Stimulated activated CD4-positive, alpha-beta T cell treated with anti-CD3 and anti-CD28 coated beads, Interleukin-12 subunit alpha, Interleukin-12 subunit beta, amount 100 ng/mL, for 48 hours (primary cell): ENCODE measurements around the gene P2RY14.
A peak's percentile ranks its signal among the peaks of the same experiment; 100 is the strongest.

Source experiments
- DNase-seq, 3 donors: peaks; one replicate each; pipeline ENCODE4 v3.0.0-alpha.2; 2020; ENCODE audit warnings: low read depth in 2 of 3, low spot score in 1 of 3

Gene P2RY14

DNA sequence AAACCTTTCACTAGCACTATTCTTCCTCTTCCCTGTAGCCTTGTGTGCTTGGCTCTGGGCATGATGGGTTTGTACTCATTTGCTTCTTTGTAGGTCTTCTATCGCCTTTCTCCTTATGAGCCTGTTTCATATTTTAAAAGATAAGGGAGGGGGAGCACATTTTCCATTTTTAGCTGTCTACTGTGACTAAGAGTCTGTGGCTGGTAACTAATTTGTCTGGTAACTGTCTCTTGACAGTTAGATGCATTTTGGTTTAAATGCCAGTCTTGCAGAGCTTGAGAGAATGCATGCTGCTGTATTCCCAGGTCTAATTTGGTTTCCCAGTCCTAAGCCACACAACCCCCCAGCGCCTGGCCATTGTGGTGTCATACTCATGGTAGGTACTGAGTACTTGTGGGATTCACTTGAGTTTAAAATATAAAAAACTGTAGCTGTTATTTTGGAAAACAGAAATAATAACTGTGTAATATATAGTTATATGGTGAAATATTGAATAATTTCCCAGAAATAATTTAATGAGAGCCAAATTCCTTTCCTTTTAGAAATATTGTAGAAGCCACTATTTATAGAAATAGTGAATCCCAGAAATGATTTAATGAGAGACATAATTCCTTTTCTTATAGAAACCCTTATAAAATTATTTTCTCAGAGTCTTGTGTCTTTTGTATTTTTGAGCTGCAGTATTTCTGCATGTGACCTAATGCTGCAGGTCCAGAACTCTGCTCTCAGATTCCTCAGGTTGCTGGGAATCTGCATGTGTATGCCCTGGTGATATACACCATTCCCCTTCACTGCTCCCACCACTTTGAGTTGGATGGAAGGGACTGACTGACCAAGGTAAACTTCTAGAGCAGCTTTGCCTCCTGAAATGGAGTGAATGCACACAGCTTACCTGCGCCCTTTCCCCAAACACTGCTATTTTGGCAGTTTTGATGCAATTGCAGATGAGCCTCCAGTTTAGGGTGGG is 61.4 kb downstream of the P2RY14 start:
- no peak for DNase-seq

- DNase-seq = no peak
These were observed 63.9 kb downstream of the P2RY14 start for GRCh38 chr3:151214459-151214858.

DNA sequence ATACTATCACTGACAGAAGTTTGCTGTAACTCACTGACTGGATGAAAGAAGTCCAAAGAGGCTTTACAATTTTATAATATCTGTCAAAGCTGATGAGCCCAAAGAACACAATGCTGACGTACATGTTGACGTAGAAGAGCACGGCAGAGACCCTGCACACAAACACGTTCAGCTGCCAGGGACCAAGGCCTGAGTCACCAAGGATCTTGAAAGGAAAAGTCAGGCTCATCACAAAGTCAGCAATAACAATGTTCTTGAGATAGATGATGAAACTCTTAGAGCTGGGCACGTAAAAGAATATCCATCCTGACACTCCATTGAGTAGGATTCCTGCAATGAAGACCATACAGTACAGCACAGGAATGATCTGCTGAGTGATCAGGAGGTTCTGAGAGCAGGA is 64.5 kb downstream of the P2RY14 start:
- DNase-seq = no peak

GRCh38 chr3:151213151-151213550 is 65.2 kb downstream of the P2RY14 start:
- no peak for DNase-seq

DNA sequence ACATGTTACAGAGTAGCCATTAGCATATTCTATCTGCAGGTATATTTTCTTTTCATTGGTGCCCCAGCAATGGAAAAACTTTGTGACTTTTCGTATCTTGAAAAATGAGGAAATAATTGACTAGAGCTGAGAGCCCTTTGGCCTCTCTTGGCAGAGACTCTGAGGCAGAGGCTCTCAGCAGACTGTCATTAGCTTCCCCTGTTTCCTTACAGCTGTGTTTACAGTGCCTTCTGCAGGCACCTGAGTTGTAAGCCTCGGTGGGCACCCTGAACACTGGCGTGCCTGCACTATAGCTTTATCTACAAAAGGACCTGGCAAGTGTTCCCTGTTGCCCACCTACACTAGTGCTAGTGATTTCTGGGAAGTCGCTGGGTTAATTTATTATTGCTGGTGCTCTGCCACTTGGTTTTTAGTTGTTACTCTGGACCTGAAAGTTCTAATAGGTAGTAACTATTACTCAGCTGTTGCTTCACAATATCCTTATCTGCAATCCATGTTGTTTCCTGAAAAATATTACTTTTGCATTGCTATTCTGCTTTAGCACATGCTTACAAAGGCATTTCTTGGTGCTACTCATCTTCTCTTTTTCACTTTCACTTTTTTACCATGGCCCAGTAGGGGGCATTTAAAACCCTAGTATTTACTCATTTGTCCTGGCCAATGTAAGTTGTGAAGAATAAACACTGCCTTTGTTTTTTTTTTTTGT is 67.5 kb downstream of the P2RY14 start:
- DNase-seq = no peak

- no peak for DNase-seq
These were observed 68.7 kb downstream of the P2RY14 start for GRCh38 chr3:151209654-151210053.

DNA sequence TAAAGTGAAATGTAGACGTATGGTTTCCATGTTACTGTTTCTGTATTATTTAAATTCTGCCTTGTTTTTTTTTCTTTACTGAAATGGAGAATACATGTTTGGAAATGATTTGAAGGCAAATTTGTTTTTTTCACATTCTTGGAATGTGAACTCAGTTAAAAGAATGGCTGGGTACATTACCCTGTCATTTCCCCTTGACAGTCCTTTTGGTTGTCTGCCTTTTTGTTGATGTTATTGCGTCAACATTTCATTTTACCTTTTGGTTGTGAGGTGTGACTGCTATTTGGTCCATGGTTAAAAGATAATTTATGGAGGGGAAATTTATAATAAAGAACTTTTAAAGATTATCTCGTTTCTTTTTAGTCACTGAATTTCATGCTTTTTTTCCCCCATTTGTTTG is 72.1 kb downstream of the P2RY14 start:
- no peak for DNase-seq

DNA sequence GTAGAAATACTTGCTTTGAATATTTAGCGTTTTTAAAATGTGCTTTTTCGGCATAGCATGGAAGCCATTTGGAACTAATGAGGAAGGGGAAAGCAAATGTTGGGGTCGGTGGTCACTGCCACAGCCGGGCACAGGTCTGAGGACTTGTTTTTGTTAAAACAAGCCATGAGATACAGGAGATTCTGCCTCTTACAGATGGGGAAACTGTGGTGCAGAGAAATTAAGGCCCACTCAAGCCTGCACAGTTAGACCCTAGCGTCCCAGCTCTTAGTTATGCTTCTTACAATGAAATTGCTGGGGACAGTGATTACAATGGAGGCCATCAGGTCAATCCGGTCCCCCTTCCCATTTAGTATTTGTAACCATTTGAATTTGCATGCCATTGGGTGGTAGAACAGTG is 72.9 kb downstream of the P2RY14 start:
- no peak for DNase-seq

GRCh38 chr3:151204530-151205402 is 73.6 kb downstream of the P2RY14 start:
- DNase-seq = no peak

DNA sequence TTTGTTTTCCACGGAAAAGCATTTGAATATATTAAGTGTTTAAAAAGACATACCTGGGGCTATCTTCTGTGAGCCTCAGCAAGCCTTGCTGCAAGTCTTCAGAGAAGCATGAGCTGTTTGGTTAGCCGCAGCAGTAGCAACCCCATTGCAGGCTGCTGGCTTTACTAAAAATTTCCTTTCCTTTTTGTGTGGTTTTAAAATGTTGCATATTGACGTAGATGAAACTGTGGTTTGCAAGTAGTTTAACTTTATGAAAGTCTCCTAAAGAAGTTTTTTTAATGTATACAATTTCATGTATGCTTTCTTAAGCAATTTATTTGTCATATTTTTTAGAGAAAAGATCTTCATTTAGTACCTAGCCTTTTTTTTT is 75.3 kb downstream of the P2RY14 start, which contains the start of gene GPR171:
GPR171 (minus strand) TSS at position 166 of the 370 bp plus-strand sequence. CDS start 3,830 bp downstream, outside the sequence.
- peak in 2 of 3 donors; percentile 50 for DNase-seq

- no peak for DNase-seq
These were observed 77.2 kb downstream of the P2RY14 start for GRCh38 chr3:151201051-151201730.

GRCh38 chr3:151200586-151200985 is 77.8 kb downstream of the P2RY14 start:
- no peak for DNase-seq

DNA sequence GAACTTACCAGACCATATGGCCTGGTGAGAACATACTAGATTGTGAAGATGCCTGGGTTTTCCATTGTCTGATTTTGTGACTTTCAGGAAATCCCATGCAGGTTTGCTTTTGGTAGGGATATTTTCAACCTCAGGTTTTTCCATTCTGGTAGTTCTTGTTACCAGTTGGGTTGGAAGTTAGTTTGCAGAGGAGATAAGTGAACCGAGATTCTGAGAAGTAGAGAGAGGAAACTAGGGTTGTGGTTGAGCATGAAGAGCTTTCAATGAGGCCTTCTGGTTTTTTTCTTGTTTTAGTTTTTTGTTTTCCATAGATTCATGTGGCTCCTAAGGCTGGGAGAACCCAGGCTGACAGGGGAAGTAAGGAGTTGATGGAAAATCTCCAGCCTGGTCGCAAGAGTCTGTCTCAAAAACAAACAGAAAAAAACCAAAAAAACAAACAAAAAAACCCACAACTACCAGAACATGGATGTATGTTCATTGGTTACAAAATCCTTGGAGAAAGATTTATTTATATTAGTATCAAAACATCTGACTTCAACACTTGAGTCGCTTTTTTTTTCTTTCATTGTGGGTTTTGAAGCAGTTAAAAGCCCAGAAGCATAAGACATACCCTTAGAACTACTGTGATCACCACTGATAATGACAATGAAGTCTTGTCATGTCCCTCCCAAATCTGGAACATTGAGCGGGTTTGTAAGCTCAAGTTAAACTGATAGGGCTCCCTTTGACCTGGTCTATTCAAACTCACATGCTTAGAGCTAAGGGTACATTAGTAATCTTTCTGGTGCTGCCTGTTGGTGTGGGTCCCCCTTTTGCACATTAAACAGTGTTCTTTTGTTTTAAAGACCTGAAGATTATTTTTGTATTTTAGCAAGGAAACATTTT is 78.5 kb downstream of the P2RY14 start:
- no peak for DNase-seq

DNA sequence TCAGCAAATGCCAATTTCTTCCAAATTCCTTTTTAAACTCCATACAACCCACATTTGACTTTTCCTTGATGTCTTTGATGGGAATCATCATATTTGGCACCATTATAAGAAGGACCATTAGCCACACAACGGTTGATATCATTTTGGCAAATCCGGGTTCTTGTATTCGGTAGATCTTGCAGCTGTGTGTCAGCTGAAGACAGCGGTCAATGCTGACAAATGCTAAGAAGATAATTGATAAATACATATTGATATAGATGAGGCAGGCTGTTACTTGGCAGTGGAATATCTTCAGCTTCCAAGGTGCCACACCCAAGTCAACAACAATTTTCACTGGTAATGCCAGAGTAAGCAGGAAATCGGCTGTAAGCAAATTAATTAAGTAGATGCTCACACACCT is 79.5 kb downstream of the P2RY14 start:
- DNase-seq = no peak

GRCh38 chr3:151197981-151198767 is 80.2 kb downstream of the P2RY14 start:
- no peak for DNase-seq

GRCh38 chr3:151197228-151197627 is 81.1 kb downstream of the P2RY14 start:
- DNase-seq = no peak

- no peak for DNase-seq
These were observed 81.9 kb downstream of the P2RY14 start for GRCh38 chr3:151196434-151196833.

GRCh38 chr3:151195826-151196225 is 82.5 kb downstream of the P2RY14 start:
- DNase-seq = no peak

GRCh38 chr3:151192545-151192944 is 85.8 kb downstream of the P2RY14 start:
- no peak for DNase-seq
